B cell (primary cell): ENCODE results near the gene NXNL1. TPM values are rescaled to one million over a fixed set of nuclear protein-coding genes. Genes with fewer than 3 reads are reported as not detected.

Experiments used
- ATAC-seq: fragments of 200-7000 bp; cut with Tn5 transposase; one replicate; pipeline ENCODE4 v1.10.0; 2021; ENCODE audit warnings: low read depth, mild to moderate bottlenecking, moderate number of reproducible peaks, moderate library complexity
- CTCF ChIA-PET: fragments of 350-600 bp; sonication (Branson Sonifier 250); formaldehyde crosslinking; loops from one replicate; lab custom pipeline; 2021; ENCODE audit warnings: antibody characterized with exemption, inconsistent platforms; lab: Charles Lee
- POLR2A ChIA-PET: fragments of 350-600 bp; sonication (Branson Sonifier 250); formaldehyde crosslinking; loops from one replicate; lab custom pipeline; 2021; ENCODE audit warnings: antibody characterized with exemption; lab: Charles Lee
- DNase-seq: peaks from one replicate; pipeline ENCODE4 v3.0.0; 2013
- H2AFZ ChIP-seq: 2 replicates; pipeline ENCODE4 v1.6.1; 2012; ENCODE audit warnings: mild to moderate bottlenecking, low read depth, low read length; ENCODE audit not compliant: insufficient read depth, poor library complexity, severe bottlenecking
- H3K27ac ChIP-seq, 2 donors: 1 replicate in 1 of 2; 2 replicates in 1 of 2; pipeline ENCODE4 v1.5.1; 2012 to 2013; ENCODE audit warnings: low read length in 2 of 2, mild to moderate bottlenecking in 2 of 2, moderate library complexity in 1 of 2
- H3K27me3 ChIP-seq, 4 experiments: fragments of 200-600 bp in 1 of 4; sonication (generic) in 1 of 4; replicated peaks in 1 of 4; 1 replicate in 2 of 4; 2 replicates in 2 of 4; pipeline versions ENCODE4 v1.6.1 to v1.7.0; 2013 to 2016; ENCODE audit warnings: low read length in 3 of 4, mild to moderate bottlenecking in 2 of 4, mixed read lengths in 1 of 4, moderate library complexity in 1 of 4; ENCODE audit not compliant: insufficient read depth in 4 of 4, control insufficient read depth in 3 of 4; ENCODE audit errors: control extremely low read depth in 1 of 4
- H3K36me3 ChIP-seq, 2 experiments: replicated peaks in 1 of 2; 1 replicate in 1 of 2; 2 replicates in 1 of 2; pipeline versions ENCODE4 v1.6.1 to v1.7.1; 2013; ENCODE audit warnings: low read length in 1 of 2; ENCODE audit not compliant: insufficient read depth in 2 of 2, control insufficient read depth in 1 of 2; ENCODE audit errors: control extremely low read depth in 1 of 2, extremely low read depth in 1 of 2
- H3K4me1 ChIP-seq, 2 donors: fragments of 200-600 bp in 1 of 2; sonication (generic) in 1 of 2; 1 replicate in 1 of 2; 2 replicates in 1 of 2; pipeline versions ENCODE4 v1.5.1 to v1.6.1; 2013 to 2017; ENCODE audit warnings: low read length in 2 of 2; ENCODE audit not compliant: control insufficient read depth in 2 of 2, insufficient read depth in 2 of 2
- H3K4me2 ChIP-seq: replicated peaks from 2 replicates; pipeline ENCODE3; 2012; ENCODE audit warnings: mild to moderate bottlenecking, low read depth, low read length; ENCODE audit not compliant: poor library complexity, severe bottlenecking
- H3K4me3 ChIP-seq, 5 experiments: fragments of 200-600 bp in 1 of 5; sonication (generic) in 1 of 5; 1 replicate in 3 of 5; 2 replicates in 2 of 5; pipeline versions ENCODE4 v1.5.1 to v1.7.0; 2011 to 2016; ENCODE audit warnings: low read length in 4 of 5, mild to moderate bottlenecking in 4 of 5, low read depth in 2 of 5, control low read depth in 1 of 5, moderate library complexity in 1 of 5; ENCODE audit not compliant: insufficient read depth in 1 of 5; ENCODE audit errors: control extremely low read depth in 1 of 5, extremely low read depth in 1 of 5
- H3K79me2 ChIP-seq: fragments of 200-600 bp; sonication (generic); one replicate; pipeline ENCODE4 v1.6.0; 2016; ENCODE audit warnings: low read length; ENCODE audit not compliant: control insufficient read depth, insufficient read depth
- H3K9ac ChIP-seq: fragments of 200-600 bp; sonication (generic); 2 replicates; pipeline ENCODE4 v1.6.1; 2017; ENCODE audit warnings: mild to moderate bottlenecking, low read length, moderate library complexity
- H3K9me3 ChIP-seq, 3 donors: one replicate each; pipeline versions ENCODE4 v1.6.1 to v1.7.1; 2013; ENCODE audit warnings: low read length in 2 of 3; ENCODE audit not compliant: control insufficient read depth in 2 of 3, insufficient read depth in 1 of 3; ENCODE audit errors: control extremely low read depth in 1 of 3
- H4K20me1 ChIP-seq: 2 replicates; pipeline ENCODE4 v1.6.0; 2012; ENCODE audit warnings: mild to moderate bottlenecking, low read length; ENCODE audit not compliant: insufficient read depth, control insufficient read depth, poor library complexity, severe bottlenecking
- H3K27ac Mint-ChIP-seq: one replicate; pipeline ENCODE4 v1.8.0; 2021; ENCODE audit warnings: mixed read lengths
- H3K27me3 Mint-ChIP-seq: one replicate; pipeline ENCODE4 v1.8.0; 2021; ENCODE audit warnings: mixed read lengths
- H3K4me1 Mint-ChIP-seq: one replicate; pipeline ENCODE4 v1.8.0; 2021; ENCODE audit warnings: mixed read lengths
- H3K4me3 Mint-ChIP-seq: one replicate; pipeline ENCODE4 v1.8.0; 2021; ENCODE audit warnings: mixed read lengths
- H3K9me3 Mint-ChIP-seq: one replicate; pipeline ENCODE4 v1.8.0; 2022; ENCODE audit warnings: mixed read lengths; ENCODE audit not compliant: insufficient read depth
- CTCF ChIP-seq: fragments of 200-600 bp; IDR thresholded peaks from one replicate; pipeline ENCODE4 v1.8.0; 2022; ENCODE audit warnings: antibody characterized with exemption, mild to moderate bottlenecking
- EZH2 ChIP-seq: IDR thresholded peaks from 2 replicates; pipeline ENCODE4 v1.6.1; 2012; ENCODE audit warnings: borderline replicate concordance, low read depth, mild to moderate bottlenecking, moderate library complexity, low read length; ENCODE audit not compliant: insufficient read depth, poor library complexity, severe bottlenecking
- WGBS: methylation state at CpG from one replicate; pipeline ENCODE4 v1.1.5; 2013; ENCODE audit warnings: missing lambda C conversion rate; ENCODE audit not compliant: insufficient coverage; 5-methylcytosine and 5-hydroxymethylcytosine counted together
- intact Hi-C: fragments of 100-400 bp; cut with micrococcal nuclease; formaldehyde crosslinking; loops from one replicate; pipeline ENCODE4 v1.10.0; 2022
- polyA plus RNA-seq: library from polyadenylated mRNA; depleted of rRNA; stranded (reverse); fragments of >200 nt; gene quantifications from 2 replicates; pipeline ENCODE4 v1.2.3, GENCODE V29; 2012
- total RNA-seq, 2 donors: library from RNA; stranded (reverse); fragments of 120-200 nt in 1 of 2; gene quantifications; 1 replicate in 1 of 2; 2 replicates in 1 of 2; pipeline versions ENCODE4 v1.2.3 to v1.2.4, GENCODE V29; 2013 to 2022

Gene NXNL1
- total and polyA plus RNA-seq, 2 donors (not counting 1 experiment from before 2014, with no cell fraction given), result not detected

GRCh38 chr19:17497149-17497798 lies 36.5 kb upstream of the NXNL1 start:
- peaks cover 25% of the 10 kb centered on the region for H3K4me1 Mint-ChIP-seq
- WGBS, result 96% methylated on average over 40 of the region's 41 CpGs
- TF ChIP-seq EZH2, result no peak
- TF ChIP-seq CTCF, result no peak
- Histone ChIP-seq H4K20me1 (peaks cover 9% of the 10 kb centered on the region), H3K9ac (no peak overlapping the region), H3K9me3 (no peaks in the 10 kb centered on the region), H3K27ac (no peak overlapping the region), H3K27me3 (no peaks in the 10 kb centered on the region), H3K4me3 (no peak overlapping the region), H3K4me2 (no peak overlapping the region), H3K79me2 (peaks cover 16% of the 10 kb centered on the region), H3K4me1 (peaks cover 7 to 21% of the 10 kb centered on the region in 2 donors), H3K36me3 (peaks cover 0 to 5% of the 10 kb centered on the region in 2 experiments), H2AFZ (no peak overlapping the region)
- no peaks in the 10 kb centered on the region for H3K27me3 Mint-ChIP-seq
- DNase-seq (no peak), ATAC-seq (no peak)
- no peaks in the 10 kb centered on the region for H3K9me3 Mint-ChIP-seq
- ChIA-PET POLR2A (no interaction called here), CTCF (interaction anchor here (0.7 to 7.4 kb wide), 11 partner anchors 26 to 358 kb away, joined by 3 to 79 read pairs (median 7); partner anchors contain the start of gene MAP1S)
- H3K4me3 Mint-ChIP-seq, result no peak overlapping the region
- no peak overlapping the region for H3K27ac Mint-ChIP-seq
- intact Hi-C loops, result loop anchor here (2.0 to 10.0 kb wide), 2 partner anchors 26 to 58 kb away; partner anchors contain the start of gene COLGALT1
